Measurements from ENCODE around the gene ARF1.

GRCh38 chr1:228120857-228121489 lies 38.5 kb downstream of the ARF1 start:
- TF ChIP-seq CTCF (IDR thresholded peaks at IDR 0.05) (no peak), POLR2A (IDR thresholded peaks at IDR 0.05) (no peak), POLR2AphosphoS5 (IDR thresholded peaks at IDR 0.05; ENCODE audit: insufficient read depth in 1 of 2, low read depth in 1 of 2) (no peak)
